Liver (tissue), 9 donors: ENCODE measurements around the gene TTC34. TPM values are rescaled to one million over a fixed set of nuclear protein-coding genes. Genes with fewer than 3 reads are reported as not detected.

Experiments
- DNase-seq: peaks from one replicate; pipeline ENCODE4 v3.0.0-alpha.2; 2017; ENCODE audit warnings: low spot score
- H3K27ac ChIP-seq, 2 donors: one replicate each; pipeline ENCODE4 v1.7.0; 2013; ENCODE audit warnings: inconsistent platforms in 2 of 2, low read length in 2 of 2, control low read depth in 1 of 2, low read depth in 1 of 2, mild to moderate bottlenecking in 1 of 2
- H3K27me3 ChIP-seq, 4 donors: one replicate each; pipeline versions ENCODE4 v1.6.1 to v1.7.0; 2013; ENCODE audit warnings: low read length in 3 of 4, inconsistent platforms in 1 of 4, mild to moderate bottlenecking in 1 of 4, moderate library complexity in 1 of 4; ENCODE audit not compliant: control insufficient read depth in 4 of 4, insufficient read depth in 4 of 4
- H3K36me3 ChIP-seq, 4 donors: one replicate each; pipeline versions ENCODE4 v1.6.1 to v1.7.0; 2013; ENCODE audit warnings: low read length in 3 of 4, mild to moderate bottlenecking in 3 of 4, low read depth in 1 of 4, moderate library complexity in 1 of 4; ENCODE audit not compliant: control insufficient read depth in 4 of 4, insufficient read depth in 3 of 4
- H3K4me1 ChIP-seq, 4 donors: one replicate each; pipeline versions ENCODE4 v1.6.1 to v1.7.0; 2013; ENCODE audit warnings: low read length in 3 of 4, mild to moderate bottlenecking in 3 of 4, moderate library complexity in 1 of 4; ENCODE audit not compliant: control insufficient read depth in 4 of 4, insufficient read depth in 4 of 4
- H3K4me3 ChIP-seq, 3 donors: one replicate each; pipeline versions ENCODE4 v1.6.1 to v1.7.0; 2013; ENCODE audit warnings: low read length in 3 of 3, control low read depth in 1 of 3, low read depth in 1 of 3, mild to moderate bottlenecking in 1 of 3
- H3K9ac ChIP-seq, 2 donors: one replicate each; pipeline ENCODE4 v1.7.0; 2013; ENCODE audit warnings: low read length in 2 of 2, mild to moderate bottlenecking in 2 of 2, moderate library complexity in 2 of 2, control low read depth in 1 of 2, low read depth in 1 of 2
- H3K9me3 ChIP-seq, 4 donors: one replicate each; pipeline versions ENCODE4 v1.6.1 to v1.7.0; 2013; ENCODE audit warnings: low read length in 3 of 4; ENCODE audit not compliant: control insufficient read depth in 4 of 4
- ATF3 ChIP-seq: IDR thresholded peaks from 2 replicates; pipeline ENCODE4 v1.6.1; 2016; ENCODE audit warnings: antibody characterized with exemption
- EGR1 ChIP-seq, 2 donors: IDR thresholded peaks; 2 replicates each; pipeline ENCODE4 v1.6.1; 2016 to 2018; ENCODE audit warnings: antibody characterized with exemption in 2 of 2, low read depth in 2 of 2
- FOXA1 ChIP-seq: IDR thresholded peaks from 2 replicates; pipeline ENCODE4 v1.6.1; 2016; ENCODE audit warnings: antibody characterized with exemption
- GABPA ChIP-seq, 2 donors: IDR thresholded peaks in 1 of 2; conservative IDR thresholded peaks in 1 of 2; 2 replicates each; pipeline ENCODE4 v1.6.1; 2016; ENCODE audit warnings: antibody characterized with exemption in 2 of 2, mild to moderate bottlenecking in 1 of 2, moderate library complexity in 1 of 2
- MAX ChIP-seq: IDR thresholded peaks from 2 replicates; pipeline ENCODE4 v1.6.1; 2016; ENCODE audit warnings: antibody characterized with exemption
- NR2F2 ChIP-seq: IDR thresholded peaks from 2 replicates; pipeline ENCODE4 v1.6.1; 2016; ENCODE audit warnings: antibody characterized with exemption
- REST ChIP-seq: IDR thresholded peaks from 2 replicates; pipeline ENCODE4 v1.6.1; 2016; ENCODE audit warnings: antibody characterized with exemption, mild to moderate bottlenecking
- RXRA ChIP-seq, 2 donors: IDR thresholded peaks; 2 replicates each; pipeline ENCODE4 v1.6.1; 2017 to 2018; ENCODE audit warnings: antibody characterized with exemption in 2 of 2, mild to moderate bottlenecking in 1 of 2
- SP1 ChIP-seq: IDR thresholded peaks from 2 replicates; pipeline ENCODE4 v1.6.1; 2018; ENCODE audit warnings: antibody characterized with exemption, mild to moderate bottlenecking
- TAF1 ChIP-seq: conservative IDR thresholded peaks from 2 replicates; pipeline ENCODE4 v1.6.1; 2016; ENCODE audit warnings: antibody characterized with exemption, mild to moderate bottlenecking
- YY1 ChIP-seq: IDR thresholded peaks from 2 replicates; pipeline ENCODE4 v1.6.1; 2016; ENCODE audit warnings: antibody characterized with exemption, mild to moderate bottlenecking
- ZBTB33 ChIP-seq: IDR thresholded peaks from 2 replicates; pipeline ENCODE4 v1.6.1; 2016; ENCODE audit warnings: antibody characterized with exemption
- WGBS: extraction: QIAGEN DNeasy Blood & Tissue Kit; methylation state at CpG from one replicate; pipeline ENCODE4 v1.1.7; 2013; 5-methylcytosine and 5-hydroxymethylcytosine counted together
- polyA plus RNA-seq, 2 donors: library from polyadenylated mRNA; stranded (reverse) in 1 of 2; unstranded in 1 of 2; fragments of 200-250 nt in 1 of 2; fragments of >200 nt in 1 of 2; fragmentation: Nextera tagmentation in 1 of 2; extraction: Ambion mirVana in 1 of 2; gene quantifications; one replicate each; pipeline versions ENCODE4 v1.2.1 to v1.2.3, GENCODE V29; 2013 to 2015
- total RNA-seq, 2 donors: library from RNA; depleted of rRNA; stranded (reverse); fragments of >200 nt; gene quantifications; one replicate each; pipeline ENCODE4 v1.2.3, GENCODE V29; 2014
- TF ChIP-seq, protein P1 (sequence below): fragments of 150-350 bp; IDR thresholded peaks from 2 replicates; pipeline ENCODE4 v1.5.1; 2017; ENCODE audit warnings: improper control_type of control experiment, low read depth, low read length; ENCODE audit not compliant: missing input control
- donor health status: healthy.
- donor health status: healthy.
- donor health status: healthy.
- donor health status: healthy.
- donor health status: healthy.

Gene TTC34
- total and polyA plus RNA-seq, 4 donors: 0.01 to 0.25 (median 0.08) TPM; not detected in 1

DNA sequence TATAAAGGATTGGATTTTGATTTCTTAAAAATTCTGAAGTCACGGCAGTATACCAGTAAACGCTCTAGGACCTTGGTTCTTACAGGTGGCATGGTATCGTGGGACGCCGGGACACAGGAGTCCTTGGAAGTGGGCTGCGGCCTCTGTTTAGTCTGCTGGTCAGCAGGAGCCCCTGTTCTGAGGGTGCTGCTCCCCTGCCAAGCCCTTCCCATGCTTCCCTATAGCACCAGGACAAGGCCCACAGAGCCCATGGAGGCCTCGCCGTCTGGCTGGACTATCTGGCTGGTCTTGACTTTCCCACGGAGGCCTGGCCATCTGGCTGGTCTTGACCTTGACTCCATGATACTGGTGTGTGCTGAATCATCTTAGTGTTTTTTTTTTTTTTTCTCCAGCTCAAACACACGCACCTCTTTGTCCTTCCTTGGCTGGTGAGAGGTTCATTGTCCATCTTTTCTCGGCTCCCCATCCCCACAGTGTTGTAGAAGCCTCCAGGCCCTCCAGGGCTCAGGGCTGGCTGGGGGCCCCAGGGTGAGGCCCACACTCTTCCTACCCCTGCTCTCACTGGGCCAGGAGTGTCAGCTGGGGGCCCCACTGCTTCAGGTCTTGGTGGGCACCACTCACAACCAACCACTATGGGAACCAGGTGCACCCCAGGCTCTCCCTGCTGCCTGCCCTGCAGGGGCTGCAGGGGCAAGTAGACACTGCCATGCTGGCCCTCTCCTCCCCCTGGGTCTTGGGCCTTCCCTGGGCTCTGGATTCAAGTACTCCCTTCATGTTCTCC lies 16.5 kb upstream of the TTC34 start:
- TF ChIP-seq RXRA (IDR thresholded peaks at IDR 0.05): no peak
- no peak for TF ChIP-seq SP1
- TF ChIP-seq ZBTB33: no peak
- no peak for TF ChIP-seq ATF3
- TF ChIP-seq REST: no peak
- no peak for TF ChIP-seq MAX
- no peak for TF ChIP-seq YY1
- no peak for TF ChIP-seq FOXA1
- no peak for TF ChIP-seq GABPA (IDR thresholded peaks at IDR 0.05 in 1 of 2, conservative IDR thresholded peaks at IDR 0.05 in 1 of 2)
- no peak for TF ChIP-seq TAF1
- Histone ChIP-seq H3K36me3 (no peaks in the 10 kb centered on the region), H3K27ac (no peak overlapping the region), H3K9ac (no peak overlapping the region), H3K4me3 (no peak overlapping the region), H3K9me3 (no peaks in the 10 kb centered on the region), H3K4me1 (peaks cover 0 to 3% (median 0%) of the 10 kb centered on the region in 4 donors), H3K27me3 (peaks cover 0 to 6% (median under 1%) of the 10 kb centered on the region in 4 donors)
- 88% methylated on average over 11 of the region's 11 CpGs for WGBS
- no peak for DNase-seq

DNA sequence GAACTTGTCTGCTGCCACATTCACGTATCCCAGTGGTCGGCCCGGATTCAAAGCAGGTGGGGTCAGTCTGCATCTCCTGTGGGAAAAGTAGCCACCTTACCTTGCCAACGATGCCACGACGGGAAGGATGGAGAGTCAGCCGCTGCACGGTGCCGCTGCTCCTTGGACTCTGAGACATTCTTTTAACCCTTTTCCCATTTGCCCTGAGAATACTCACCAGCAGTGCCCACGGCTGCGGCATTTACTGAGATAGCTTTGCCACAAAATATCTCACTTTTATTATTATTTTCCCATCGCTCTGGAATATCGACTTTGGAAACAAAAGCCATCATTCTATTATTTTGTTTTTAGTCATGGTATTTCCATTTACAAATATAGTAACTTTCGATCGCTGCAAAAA lies 15.3 kb upstream of the TTC34 start:
- no peak for DNase-seq
- Histone ChIP-seq H3K36me3 (no peaks in the 10 kb centered on the region), H3K9ac (no peak overlapping the region), H3K9me3 (peaks cover 3 to 9% (median 5%) of the 10 kb centered on the region in 4 donors), H3K4me1 (peaks cover 0 to under 1% (median 0%) of the 10 kb centered on the region in 4 donors), H3K27ac (no peak overlapping the region), H3K4me3 (no peak overlapping the region), H3K27me3 (peaks cover 0 to 3% (median 0%) of the 10 kb centered on the region in 4 donors)
- no peak for TF ChIP-seq NR2F2
- no peak for TF ChIP-seq YY1
- no peak for TF ChIP-seq ZBTB33
- no peak for TF ChIP-seq REST
- TF ChIP-seq, protein P1, sequence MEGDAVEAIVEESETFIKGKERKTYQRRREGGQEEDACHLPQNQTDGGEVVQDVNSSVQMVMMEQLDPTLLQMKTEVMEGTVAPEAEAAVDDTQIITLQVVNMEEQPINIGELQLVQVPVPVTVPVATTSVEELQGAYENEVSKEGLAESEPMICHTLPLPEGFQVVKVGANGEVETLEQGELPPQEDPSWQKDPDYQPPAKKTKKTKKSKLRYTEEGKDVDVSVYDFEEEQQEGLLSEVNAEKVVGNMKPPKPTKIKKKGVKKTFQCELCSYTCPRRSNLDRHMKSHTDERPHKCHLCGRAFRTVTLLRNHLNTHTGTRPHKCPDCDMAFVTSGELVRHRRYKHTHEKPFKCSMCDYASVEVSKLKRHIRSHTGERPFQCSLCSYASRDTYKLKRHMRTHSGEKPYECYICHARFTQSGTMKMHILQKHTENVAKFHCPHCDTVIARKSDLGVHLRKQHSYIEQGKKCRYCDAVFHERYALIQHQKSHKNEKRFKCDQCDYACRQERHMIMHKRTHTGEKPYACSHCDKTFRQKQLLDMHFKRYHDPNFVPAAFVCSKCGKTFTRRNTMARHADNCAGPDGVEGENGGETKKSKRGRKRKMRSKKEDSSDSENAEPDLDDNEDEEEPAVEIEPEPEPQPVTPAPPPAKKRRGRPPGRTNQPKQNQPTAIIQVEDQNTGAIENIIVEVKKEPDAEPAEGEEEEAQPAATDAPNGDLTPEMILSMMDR: no peak
- no peak for TF ChIP-seq EGR1 (IDR thresholded peaks at IDR 0.05; ENCODE audit: low read depth in 2 of 2)
- TF ChIP-seq ATF3: no peak
- 83% methylated on average over 15 of the region's 15 CpGs for WGBS
